A673 (cell line): Measurements from ENCODE around the gene CASP9. TPM values are rescaled to one million over a fixed set of nuclear protein-coding genes. Genes with fewer than 3 reads are reported as not detected.

Experiments
- BruUV-seq: library from RNA; stranded (reverse); fragments of 400-500 nt; replicated peaks from 2 replicates; lab custom pipeline; 2021; lab: Mats Ljungman, UMichigan
- CTCF ChIA-PET: fragments of 300-600 bp; sonication (Branson Sonifier 250); formaldehyde crosslinking; loops from one replicate; lab custom pipeline; 2022; ENCODE audit warnings: antibody characterized with exemption; lab: Charles Lee
- POLR2A ChIA-PET: fragments of 300-600 bp; sonication (Branson Sonifier 250); formaldehyde crosslinking; loops from one replicate; lab custom pipeline; 2022; ENCODE audit warnings: antibody characterized with exemption; ENCODE audit not compliant: low non-redundant PET; lab: Charles Lee
- DNase-seq: peaks from one replicate; pipeline ENCODE4 v3.0.0-alpha.2; 2015; ENCODE audit warnings: low spot score
- H3K27ac ChIP-seq: fragments of 200-600 bp; sonication (generic); 2 replicates; pipeline ENCODE4 v1.5.1; 2016; ENCODE audit warnings: mixed run types, low read depth, mild to moderate bottlenecking, mixed read lengths, antibody characterized with exemption, low read length; ENCODE audit not compliant: poor library complexity, severe bottlenecking
- H3K27me3 ChIP-seq: fragments of 200-600 bp; sonication (generic); replicated peaks from 2 replicates; pipeline ENCODE4 v1.6.1; 2017; ENCODE audit warnings: mixed run types, low read depth, mild to moderate bottlenecking, mixed read lengths, antibody characterized with exemption, low read length; ENCODE audit not compliant: insufficient read depth, poor library complexity
- H3K36me3 ChIP-seq: fragments of 200-600 bp; sonication (generic); 2 replicates; pipeline ENCODE4 v1.6.1; 2016; ENCODE audit warnings: mixed run types, mild to moderate bottlenecking, mixed read lengths, antibody characterized with exemption, low read length; ENCODE audit not compliant: insufficient read depth, poor library complexity, severe bottlenecking
- H3K4me1 ChIP-seq: fragments of 200-600 bp; sonication (generic); 2 replicates; pipeline ENCODE4 v1.6.1; 2017; ENCODE audit warnings: mixed run types, mild to moderate bottlenecking, mixed read lengths, antibody characterized with exemption, low read length; ENCODE audit not compliant: insufficient read depth, poor library complexity, severe bottlenecking
- H3K4me3 ChIP-seq: fragments of 200-600 bp; sonication (generic); 2 replicates; pipeline ENCODE4 v1.5.1; 2016; ENCODE audit warnings: low read depth, mixed run types, mild to moderate bottlenecking, mixed read lengths, low read length; ENCODE audit not compliant: poor library complexity, severe bottlenecking
- H3K9me3 ChIP-seq: fragments of 200-600 bp; sonication (generic); 2 replicates; pipeline ENCODE4 v1.6.1; 2016; ENCODE audit warnings: mixed run types, low read depth, mild to moderate bottlenecking, mixed read lengths, antibody characterized with exemption, low read length; ENCODE audit not compliant: poor library complexity, severe bottlenecking
- EZH2 ChIP-seq: fragments of 200-600 bp; sonication (generic); IDR thresholded peaks from 2 replicates; pipeline ENCODE4 v1.6.1; 2017; ENCODE audit warnings: borderline replicate concordance, low read depth, mild to moderate bottlenecking, mixed read lengths, antibody characterized with exemption, low read length; ENCODE audit not compliant: poor library complexity, severe bottlenecking
- intact Hi-C: fragments of 100-400 bp; cut with micrococcal nuclease; formaldehyde crosslinking; loops from one replicate; pipeline ENCODE4 v1.10.0; 2022; ENCODE audit not compliant: unreplicated experiment
- total RNA-seq: library from RNA; stranded (reverse); gene quantifications from 2 replicates; pipeline ENCODE4 v1.2.3, GENCODE V29; 2021
- TF ChIP-seq, protein P1 (sequence below): fragments of 300-800, 200-600 bp; sonication (generic); conservative IDR thresholded peaks from 2 replicates; pipeline ENCODE4 v1.5.1; 2017; ENCODE audit warnings: low read depth, mild to moderate bottlenecking, antibody characterized with exemption, low read length, moderate library complexity, mixed read lengths

The CASP9 gene
- total RNA-seq, 1 experiment from 2014 or later: 7.0 TPM

- intact Hi-C loops: no loop called here
- H3K27ac ChIP-seq: no peak overlapping the region
- H3K27me3 ChIP-seq: no peaks in the 10 kb centered on the region
- H3K4me1 ChIP-seq: no peaks in the 10 kb centered on the region
- H3K4me3 ChIP-seq: no peak overlapping the region
- BruUV-seq: no TSS peak
- POLR2A ChIA-PET: no interaction called here
- no peak for TF ChIP-seq EZH2
- TF ChIP-seq, protein P1, sequence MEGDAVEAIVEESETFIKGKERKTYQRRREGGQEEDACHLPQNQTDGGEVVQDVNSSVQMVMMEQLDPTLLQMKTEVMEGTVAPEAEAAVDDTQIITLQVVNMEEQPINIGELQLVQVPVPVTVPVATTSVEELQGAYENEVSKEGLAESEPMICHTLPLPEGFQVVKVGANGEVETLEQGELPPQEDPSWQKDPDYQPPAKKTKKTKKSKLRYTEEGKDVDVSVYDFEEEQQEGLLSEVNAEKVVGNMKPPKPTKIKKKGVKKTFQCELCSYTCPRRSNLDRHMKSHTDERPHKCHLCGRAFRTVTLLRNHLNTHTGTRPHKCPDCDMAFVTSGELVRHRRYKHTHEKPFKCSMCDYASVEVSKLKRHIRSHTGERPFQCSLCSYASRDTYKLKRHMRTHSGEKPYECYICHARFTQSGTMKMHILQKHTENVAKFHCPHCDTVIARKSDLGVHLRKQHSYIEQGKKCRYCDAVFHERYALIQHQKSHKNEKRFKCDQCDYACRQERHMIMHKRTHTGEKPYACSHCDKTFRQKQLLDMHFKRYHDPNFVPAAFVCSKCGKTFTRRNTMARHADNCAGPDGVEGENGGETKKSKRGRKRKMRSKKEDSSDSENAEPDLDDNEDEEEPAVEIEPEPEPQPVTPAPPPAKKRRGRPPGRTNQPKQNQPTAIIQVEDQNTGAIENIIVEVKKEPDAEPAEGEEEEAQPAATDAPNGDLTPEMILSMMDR: no peak
- CTCF ChIA-PET: no interaction called here
- H3K9me3 ChIP-seq: no peaks in the 10 kb centered on the region
- peaks cover 17% of the 10 kb centered on the region for H3K36me3 ChIP-seq
- no peak for DNase-seq
These were observed 34.5 kb upstream of the CASP9 start for GRCh38 chr1:15558516-15558915.

- H3K9me3 ChIP-seq: no peaks in the 10 kb centered on the region
- H3K27me3 ChIP-seq: no peaks in the 10 kb centered on the region
- ChIA-PET CTCF (no interaction called here), POLR2A (no interaction called here)
- BruUV-seq: no TSS peak
- intact Hi-C loops: no loop called here
- TF ChIP-seq, protein P1: no peak
- no peak for TF ChIP-seq EZH2
- H3K4me3 ChIP-seq: no peak overlapping the region
- no peak overlapping the region for H3K27ac ChIP-seq
- H3K36me3 ChIP-seq: peaks cover 12% of the 10 kb centered on the region
- no peaks in the 10 kb centered on the region for H3K4me1 ChIP-seq
- DNase-seq: no peak
These were observed 33.6 kb upstream of the CASP9 start for GRCh38 chr1:15557594-15557993.

DNA sequence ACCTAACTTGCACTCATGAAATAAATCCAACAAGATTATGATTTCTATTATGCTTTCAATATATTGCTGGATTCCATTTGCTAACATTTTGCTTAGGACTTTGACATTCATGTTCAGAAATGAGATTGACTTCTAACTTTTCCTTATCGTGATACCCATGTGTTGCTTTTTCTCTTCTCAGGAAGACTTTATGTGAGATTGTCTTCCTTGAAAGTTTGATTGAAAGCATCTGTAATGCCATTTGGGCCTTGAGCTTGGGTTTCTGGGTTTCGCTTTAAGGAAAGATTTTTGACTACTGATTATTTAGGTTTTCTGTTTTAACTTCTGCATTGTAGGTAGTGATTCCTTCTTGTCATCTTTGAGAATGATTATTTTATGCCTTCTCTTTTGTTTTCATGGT is 33.0 kb upstream of the CASP9 start:
- no peaks in the 10 kb centered on the region for H3K4me1 ChIP-seq
- CTCF ChIA-PET: no interaction called here
- peaks cover 12% of the 10 kb centered on the region for H3K36me3 ChIP-seq
- DNase-seq: no peak
- H3K4me3 ChIP-seq: no peak overlapping the region
- H3K9me3 ChIP-seq: no peaks in the 10 kb centered on the region
- H3K27ac ChIP-seq: no peak overlapping the region
- BruUV-seq: no TSS peak
- no peaks in the 10 kb centered on the region for H3K27me3 ChIP-seq
- TF ChIP-seq, protein P1: no peak
- intact Hi-C loops: no loop called here
- POLR2A ChIA-PET: no interaction called here
